GM12892 (cell line): ENCODE data around the gene ATRN.

Source experiments
- POLR2A ChIP-seq: IDR thresholded peaks from 2 replicates; pipeline ENCODE4 v1.6.1; 2011; ENCODE audit warnings: low read depth, low read length, control low read depth
- POLR2AphosphoS5 ChIP-seq: IDR thresholded peaks from 2 replicates; pipeline ENCODE4 v1.6.1; 2011; ENCODE audit warnings: low read depth, low read length, control low read depth
- TAF1 ChIP-seq: IDR thresholded peaks from 2 replicates; pipeline ENCODE4 v1.6.1; 2011; ENCODE audit warnings: low read depth, mild to moderate bottlenecking, control low read depth, low read length, borderline replicate concordance

DNA sequence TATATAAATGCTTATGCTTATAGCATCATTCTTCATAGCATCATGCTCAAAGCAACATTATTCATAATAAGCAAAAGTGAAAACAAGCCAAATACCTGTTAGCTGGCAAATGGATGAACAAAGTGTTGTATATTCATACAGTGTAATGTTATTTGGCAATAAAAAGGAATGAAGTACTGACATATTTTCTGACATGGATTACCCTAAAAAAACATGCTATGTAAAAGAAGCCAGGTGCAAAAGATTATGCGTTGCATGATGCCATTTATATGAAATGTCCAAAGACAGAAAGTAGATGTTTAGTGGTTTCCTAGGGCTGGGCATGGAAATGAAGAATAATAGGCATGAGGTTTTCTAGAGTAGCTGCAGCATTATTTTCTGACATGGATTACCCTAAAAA, 115.3 kb downstream of the ATRN start:
- no peak for TF ChIP-seq POLR2A
- no peak for TF ChIP-seq TAF1
- TF ChIP-seq POLR2AphosphoS5, result no peak
